NT2/D1 (cell line): ENCODE data around the gene PHRF1.

Source experiments
- SUZ12 ChIP-seq: IDR thresholded peaks from 2 replicates; pipeline ENCODE4 v1.6.1; 2011; ENCODE audit not compliant: insufficient read length, insufficient read depth; ENCODE audit errors: extremely low read depth
- YY1 ChIP-seq: IDR thresholded peaks from 2 replicates; pipeline ENCODE4 v1.6.1; 2011; ENCODE audit not compliant: insufficient read length, insufficient read depth
- ZNF274 ChIP-seq: IDR thresholded peaks from 2 replicates; pipeline ENCODE4 v1.6.1; 2011; ENCODE audit warnings: mild to moderate bottlenecking, low read depth, low read length

DNA sequence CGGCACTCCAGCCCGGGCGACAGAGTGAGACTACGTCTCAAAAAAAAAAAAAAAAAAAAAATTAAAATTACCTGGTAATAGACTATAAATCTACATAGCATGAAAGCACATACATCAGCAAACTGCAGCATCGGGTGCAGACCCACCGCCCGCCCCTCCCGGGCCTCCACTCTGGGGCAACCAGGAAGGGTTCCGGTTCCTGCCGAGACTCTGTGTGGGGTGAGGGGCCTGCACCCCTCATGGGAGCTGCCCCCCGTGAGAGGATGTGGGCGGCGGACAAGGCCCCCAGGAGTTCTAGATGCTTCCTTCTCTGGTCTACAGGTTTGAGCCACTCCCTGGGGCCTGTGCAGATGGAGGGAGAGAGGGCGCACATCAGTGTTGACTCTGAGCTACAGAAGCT is 69.9 kb downstream of the PHRF1 start:
- TF ChIP-seq ZNF274 (no peak), YY1 (no peak), SUZ12 (no peak)
